ENCODE measurements around the gene MID1.

- TF ChIP-seq, protein P1, sequence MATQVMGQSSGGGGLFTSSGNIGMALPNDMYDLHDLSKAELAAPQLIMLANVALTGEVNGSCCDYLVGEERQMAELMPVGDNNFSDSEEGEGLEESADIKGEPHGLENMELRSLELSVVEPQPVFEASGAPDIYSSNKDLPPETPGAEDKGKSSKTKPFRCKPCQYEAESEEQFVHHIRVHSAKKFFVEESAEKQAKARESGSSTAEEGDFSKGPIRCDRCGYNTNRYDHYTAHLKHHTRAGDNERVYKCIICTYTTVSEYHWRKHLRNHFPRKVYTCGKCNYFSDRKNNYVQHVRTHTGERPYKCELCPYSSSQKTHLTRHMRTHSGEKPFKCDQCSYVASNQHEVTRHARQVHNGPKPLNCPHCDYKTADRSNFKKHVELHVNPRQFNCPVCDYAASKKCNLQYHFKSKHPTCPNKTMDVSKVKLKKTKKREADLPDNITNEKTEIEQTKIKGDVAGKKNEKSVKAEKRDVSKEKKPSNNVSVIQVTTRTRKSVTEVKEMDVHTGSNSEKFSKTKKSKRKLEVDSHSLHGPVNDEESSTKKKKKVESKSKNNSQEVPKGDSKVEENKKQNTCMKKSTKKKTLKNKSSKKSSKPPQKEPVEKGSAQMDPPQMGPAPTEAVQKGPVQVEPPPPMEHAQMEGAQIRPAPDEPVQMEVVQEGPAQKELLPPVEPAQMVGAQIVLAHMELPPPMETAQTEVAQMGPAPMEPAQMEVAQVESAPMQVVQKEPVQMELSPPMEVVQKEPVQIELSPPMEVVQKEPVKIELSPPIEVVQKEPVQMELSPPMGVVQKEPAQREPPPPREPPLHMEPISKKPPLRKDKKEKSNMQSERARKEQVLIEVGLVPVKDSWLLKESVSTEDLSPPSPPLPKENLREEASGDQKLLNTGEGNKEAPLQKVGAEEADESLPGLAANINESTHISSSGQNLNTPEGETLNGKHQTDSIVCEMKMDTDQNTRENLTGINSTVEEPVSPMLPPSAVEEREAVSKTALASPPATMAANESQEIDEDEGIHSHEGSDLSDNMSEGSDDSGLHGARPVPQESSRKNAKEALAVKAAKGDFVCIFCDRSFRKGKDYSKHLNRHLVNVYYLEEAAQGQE (IDR thresholded peaks at IDR 0.05; ENCODE audit: insufficient read depth in 1 of 2, low read depth in 2 of 2, low read length in 1 of 2): no peak
- no peak for TF ChIP-seq POLR2AphosphoS5 (IDR thresholded peaks at IDR 0.05; ENCODE audit: low read depth, low read length)
Measured at GRCh38 chrX:10611441-10612090, 8.8 kb downstream of the MID1 start.
